CD4-positive, alpha-beta T cell treated with Interleukin-1 beta for 1 hour (primary cell): ENCODE measurements around the gene RAI1.
"Not testable (repeated sequence)": the region's sequence is repeated elsewhere in the genome, so short reads cannot be mapped to it uniquely, and the experiment has no call there.

Source experiments
- DNase-seq, 2 donors: peaks; one replicate each; pipeline ENCODE4 v3.0.0-alpha.2; 2020 to 2022

The RAI1 gene, protein sequence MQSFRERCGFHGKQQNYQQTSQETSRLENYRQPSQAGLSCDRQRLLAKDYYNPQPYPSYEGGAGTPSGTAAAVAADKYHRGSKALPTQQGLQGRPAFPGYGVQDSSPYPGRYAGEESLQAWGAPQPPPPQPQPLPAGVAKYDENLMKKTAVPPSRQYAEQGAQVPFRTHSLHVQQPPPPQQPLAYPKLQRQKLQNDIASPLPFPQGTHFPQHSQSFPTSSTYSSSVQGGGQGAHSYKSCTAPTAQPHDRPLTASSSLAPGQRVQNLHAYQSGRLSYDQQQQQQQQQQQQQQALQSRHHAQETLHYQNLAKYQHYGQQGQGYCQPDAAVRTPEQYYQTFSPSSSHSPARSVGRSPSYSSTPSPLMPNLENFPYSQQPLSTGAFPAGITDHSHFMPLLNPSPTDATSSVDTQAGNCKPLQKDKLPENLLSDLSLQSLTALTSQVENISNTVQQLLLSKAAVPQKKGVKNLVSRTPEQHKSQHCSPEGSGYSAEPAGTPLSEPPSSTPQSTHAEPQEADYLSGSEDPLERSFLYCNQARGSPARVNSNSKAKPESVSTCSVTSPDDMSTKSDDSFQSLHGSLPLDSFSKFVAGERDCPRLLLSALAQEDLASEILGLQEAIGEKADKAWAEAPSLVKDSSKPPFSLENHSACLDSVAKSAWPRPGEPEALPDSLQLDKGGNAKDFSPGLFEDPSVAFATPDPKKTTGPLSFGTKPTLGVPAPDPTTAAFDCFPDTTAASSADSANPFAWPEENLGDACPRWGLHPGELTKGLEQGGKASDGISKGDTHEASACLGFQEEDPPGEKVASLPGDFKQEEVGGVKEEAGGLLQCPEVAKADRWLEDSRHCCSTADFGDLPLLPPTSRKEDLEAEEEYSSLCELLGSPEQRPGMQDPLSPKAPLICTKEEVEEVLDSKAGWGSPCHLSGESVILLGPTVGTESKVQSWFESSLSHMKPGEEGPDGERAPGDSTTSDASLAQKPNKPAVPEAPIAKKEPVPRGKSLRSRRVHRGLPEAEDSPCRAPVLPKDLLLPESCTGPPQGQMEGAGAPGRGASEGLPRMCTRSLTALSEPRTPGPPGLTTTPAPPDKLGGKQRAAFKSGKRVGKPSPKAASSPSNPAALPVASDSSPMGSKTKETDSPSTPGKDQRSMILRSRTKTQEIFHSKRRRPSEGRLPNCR (N-terminal part only)

DNA sequence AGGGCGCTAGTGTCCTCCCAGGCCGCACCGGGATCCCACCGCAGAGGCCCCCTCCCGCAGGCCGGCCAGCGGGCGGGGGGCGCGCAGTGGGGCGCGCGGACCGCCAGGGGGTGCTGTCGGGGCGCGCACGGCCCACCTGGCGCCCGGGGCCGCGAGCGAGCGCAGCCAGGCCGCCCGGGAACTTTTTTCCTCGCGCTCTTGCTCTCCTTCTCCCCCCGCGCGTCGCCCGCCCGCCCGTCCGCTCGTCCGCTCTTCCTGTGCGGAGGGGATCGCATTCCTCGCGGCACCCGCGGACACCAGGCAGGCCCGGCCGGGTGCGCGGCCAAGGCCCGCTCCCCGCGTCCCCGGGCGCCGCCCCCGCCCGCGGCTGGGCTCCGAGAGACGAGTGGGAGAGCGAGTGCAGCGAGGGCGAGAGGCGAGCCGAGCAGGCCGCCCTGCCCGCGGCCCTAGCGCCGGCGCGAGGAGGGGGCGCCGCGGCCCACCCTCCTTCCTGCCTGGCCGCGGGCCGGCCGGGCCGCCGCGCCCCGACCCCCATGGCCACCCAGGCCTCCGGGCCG lies at the start of gene RAI1:
Gene RAI1 (plus strand): TSS at position 272 of the 557 bp plus-strand sequence. CDS start 111,491 bp downstream, outside the sequence.
- DNase-seq = peak; percentile 75 to 76

DNA sequence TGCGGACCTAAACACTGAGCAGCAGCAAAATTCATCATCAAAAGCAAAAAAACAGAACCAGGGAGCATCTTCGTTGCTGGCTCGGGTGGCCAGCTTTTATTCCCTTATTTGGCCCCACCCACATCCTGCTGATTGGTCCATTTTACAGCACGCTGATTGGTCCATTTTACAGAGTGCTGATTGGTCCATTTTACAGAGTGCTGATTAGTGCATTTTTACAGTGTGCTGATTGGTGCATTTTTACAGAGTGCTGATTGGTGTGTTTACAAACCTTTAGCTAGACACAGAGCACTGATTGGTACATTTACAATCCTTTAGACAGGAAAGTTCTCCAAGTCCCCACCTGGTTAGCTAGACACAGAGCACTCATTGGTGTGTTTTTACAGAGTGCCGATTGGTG lies 48.6 kb upstream of the RAI1 start:
- peak in 1 of 2 donors; percentile 16 for DNase-seq

DNA sequence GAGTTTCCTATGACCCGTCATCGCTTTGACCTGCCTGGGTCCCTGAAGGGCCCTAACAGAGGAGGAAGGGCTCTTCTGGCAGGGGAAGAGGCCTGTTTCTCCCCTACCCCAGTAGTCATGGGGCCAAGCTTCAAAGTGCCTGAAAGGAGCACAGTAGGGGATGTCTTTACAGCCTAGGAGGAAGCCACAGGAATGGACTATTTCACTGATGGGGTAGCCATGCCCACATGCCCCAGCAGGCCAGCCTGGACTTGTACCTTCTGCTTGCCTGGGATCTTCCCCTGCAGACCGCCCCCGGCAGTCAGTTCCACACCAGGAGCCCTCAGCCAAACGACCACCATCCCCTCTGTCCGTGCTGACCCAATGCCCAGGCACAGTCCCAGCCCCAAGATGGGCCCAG lies 47.9 kb upstream of the RAI1 start:
- no peak for DNase-seq

DNA sequence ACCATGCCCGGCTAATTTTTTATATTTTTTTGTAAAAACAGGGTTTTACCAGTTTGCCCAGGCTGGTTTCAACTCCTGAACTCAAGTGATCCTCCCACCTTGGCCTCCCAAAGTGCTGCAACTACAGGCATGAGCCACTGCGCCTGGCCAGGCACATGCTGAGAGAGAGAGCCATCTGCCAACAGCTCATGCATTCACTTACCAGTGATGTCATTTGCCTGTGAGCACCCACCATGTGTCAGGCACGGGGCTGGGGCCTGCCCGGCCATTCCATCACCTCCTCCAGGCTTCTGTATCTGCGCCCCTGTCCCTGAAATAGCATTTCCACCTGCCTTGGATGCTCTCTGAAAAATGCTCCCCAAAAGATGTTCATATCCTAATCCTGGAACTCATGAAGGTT lies 46.1 kb upstream of the RAI1 start:
- DNase-seq = no peak

DNA sequence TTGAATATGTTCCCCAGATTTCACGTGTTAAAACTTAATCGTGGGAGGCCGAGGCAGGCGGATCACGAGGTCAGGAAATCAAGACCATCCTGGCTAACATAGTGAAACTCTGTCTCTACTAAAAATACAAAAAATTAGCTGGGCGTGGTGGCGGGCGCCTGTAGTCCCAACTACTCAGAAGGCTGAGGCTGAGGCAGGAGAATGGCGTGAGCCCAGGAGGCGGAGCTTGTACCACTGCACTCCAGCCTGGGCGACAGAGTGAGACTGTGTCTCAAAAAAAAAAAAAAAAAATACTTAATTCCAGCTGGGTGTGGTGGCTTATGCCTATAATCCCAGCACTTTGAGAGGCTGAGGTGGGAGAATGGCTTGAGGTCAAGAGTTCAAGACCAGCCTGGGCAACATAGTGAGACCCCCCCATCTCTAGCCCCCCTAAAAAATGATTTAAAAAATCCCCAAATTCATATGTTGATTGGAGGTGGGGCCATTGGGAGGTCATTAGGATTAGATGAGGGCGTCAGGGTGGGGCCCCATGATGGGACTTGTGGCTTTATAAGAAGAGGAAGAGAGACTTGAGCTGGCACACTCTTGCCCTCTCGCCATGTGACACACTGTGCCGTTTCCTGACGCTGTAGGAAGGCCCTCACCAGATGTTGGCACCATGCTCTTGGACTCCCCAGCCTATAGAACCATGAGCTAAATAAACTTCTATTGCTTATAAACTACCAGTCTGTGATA lies 45.6 kb upstream of the RAI1 start:
- peak in 1 of 2 donors; percentile 24 for DNase-seq

DNA sequence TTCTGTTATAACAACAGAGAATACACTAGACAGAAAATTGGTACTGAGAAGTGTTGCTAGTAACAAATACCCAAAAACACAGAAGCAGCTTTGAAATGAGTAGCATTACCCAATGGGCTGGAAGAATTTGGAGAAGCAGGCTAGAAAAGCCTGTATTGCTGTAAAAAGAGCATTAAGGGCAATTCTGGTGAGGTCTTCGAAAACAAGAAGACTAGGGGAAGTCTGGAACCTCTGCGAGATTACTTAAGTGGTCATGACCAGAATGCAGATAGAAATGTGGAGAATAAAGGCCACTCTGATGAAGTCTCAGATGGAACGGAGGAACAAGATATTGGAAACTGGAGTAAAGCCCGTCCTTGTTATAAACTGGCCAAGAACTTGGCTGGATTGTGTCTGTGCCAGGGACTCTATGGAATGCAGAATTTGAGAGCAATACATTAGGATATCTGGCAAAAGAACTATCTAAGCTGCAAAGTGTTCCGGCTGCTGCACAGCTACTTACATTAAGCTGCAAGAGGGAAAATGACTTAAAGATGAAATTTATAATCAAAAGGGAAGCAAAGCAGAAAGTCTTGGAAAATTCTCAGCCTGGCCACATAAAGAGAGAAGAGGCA lies 44.9 kb upstream of the RAI1 start:
- no peak for DNase-seq

DNA sequence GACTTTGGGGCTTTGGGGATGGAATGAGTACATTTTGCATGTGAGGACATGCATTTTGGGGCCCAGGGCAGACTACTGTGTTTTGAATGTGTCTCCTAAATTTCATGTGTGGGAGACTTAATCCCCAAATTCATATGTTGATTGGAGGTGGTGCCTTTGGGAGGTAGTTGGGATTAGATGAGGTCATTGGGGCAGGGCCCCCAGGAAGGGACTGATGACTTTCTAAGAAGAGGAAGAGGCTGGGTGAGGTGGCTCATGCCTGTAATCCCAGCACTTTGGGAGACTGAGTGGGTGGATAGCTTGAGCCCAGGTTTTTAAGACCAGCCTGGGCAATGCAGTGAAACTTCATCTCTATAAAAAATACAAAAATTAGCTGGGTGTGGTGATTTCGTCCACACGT lies 42.8 kb upstream of the RAI1 start:
- DNase-seq = no peak

DNA sequence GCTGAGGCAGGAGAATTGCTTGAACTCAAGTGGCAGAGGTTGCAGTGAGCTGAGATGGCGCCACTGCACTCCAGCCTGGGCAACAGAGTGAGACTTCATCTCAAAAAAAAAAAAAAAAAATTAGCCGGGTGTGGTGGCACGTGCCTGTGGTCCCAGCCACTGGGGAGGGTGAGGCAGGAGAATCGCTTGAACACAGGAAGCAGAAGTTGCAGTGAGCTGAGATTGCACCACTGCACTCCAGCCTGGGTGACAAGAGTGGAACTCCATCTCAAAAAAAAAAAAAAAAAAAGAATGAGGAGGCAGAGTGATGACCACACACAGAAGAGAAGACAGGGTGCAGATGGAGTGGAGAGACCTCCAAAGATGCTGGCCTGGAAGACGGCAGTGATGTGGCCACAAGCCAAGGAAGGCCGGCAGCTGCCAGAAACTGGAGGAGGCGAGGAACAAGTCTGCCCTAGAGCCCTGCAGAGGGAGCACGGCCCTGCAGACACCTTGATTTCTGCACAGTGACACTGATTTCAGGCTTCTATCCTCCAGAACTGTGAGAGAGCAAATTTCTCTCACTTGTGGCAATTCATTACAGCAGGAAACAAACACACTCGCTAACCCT lies 41.5 kb upstream of the RAI1 start:
- peak in 1 of 2 donors; percentile 67 for DNase-seq

DNA sequence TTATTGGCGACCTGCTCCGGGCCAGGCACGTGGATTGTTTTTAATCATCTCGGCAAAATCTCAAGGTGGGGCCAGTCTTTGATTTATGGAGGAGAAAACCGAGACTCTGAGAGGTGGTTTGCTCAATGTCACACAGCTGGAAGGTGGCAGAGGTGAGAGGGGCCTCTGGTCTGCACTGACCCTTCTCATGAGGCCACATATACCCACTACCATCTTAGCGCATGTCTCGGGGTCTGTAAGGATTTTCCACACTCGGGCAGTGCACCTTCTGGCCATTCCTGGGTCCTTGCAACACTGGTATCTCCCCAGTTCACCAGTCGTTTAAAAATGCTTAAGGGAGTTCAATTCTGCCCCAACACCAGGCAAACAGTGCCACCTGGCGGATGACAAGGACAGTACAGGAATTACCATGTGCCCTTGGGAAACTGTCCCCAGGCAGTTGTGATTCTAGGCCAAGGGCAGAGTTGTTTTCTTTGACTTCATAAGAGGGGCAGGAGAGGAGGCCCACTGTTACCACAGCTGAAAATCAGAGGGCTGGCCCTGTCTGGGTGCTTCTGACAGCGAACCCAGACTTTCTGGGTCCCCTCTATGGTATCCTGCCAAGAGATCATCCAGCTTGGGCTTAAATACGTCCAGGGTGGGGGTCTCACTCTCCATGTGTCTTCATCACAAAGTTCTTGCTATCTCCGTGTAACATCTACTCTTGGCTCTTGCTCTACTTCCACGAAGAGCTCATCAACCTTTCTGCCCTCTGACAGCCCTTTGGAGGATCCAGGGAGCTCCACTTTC lies 39.4 kb upstream of the RAI1 start:
- DNase-seq = peak; percentile 79

DNA sequence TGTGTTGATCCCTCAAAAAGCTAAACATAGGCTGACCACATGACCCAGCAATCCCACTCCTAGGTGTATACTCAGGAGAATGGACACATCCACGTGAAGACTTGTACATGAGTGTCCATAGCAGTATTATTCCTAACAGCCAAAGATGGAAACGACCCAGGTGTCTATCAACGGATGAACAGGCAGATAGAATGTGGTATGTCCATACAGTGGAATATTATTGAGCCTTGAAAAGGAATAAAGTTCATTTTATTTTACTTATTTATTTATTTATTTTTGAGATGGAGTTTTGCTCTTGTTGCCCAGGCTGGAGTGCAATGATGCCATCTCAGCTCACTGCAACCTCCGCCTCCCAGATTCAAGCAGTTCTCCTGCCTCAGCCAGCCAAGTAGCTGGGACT lies 36.1 kb upstream of the RAI1 start:
- DNase-seq = not testable (repeated sequence)

DNA sequence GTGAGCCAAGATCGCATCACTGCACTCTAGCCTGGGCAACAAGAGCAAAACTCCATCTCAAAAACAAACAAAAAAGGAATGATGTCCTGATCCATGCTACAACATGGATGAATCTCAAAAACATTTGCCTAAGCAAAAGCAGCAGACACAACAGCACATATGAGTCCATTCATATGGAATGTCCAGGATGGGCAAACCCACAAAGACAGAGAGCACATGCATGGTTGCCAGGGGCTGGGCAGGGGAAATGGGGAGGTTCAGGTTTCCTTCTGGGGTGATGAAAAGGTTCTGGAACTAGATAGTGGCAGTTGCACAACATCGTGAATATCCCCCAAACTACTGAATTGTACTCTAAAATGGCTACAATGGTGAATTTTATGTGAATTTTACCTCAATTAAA lies 35.3 kb upstream of the RAI1 start:
- no peak for DNase-seq

DNA sequence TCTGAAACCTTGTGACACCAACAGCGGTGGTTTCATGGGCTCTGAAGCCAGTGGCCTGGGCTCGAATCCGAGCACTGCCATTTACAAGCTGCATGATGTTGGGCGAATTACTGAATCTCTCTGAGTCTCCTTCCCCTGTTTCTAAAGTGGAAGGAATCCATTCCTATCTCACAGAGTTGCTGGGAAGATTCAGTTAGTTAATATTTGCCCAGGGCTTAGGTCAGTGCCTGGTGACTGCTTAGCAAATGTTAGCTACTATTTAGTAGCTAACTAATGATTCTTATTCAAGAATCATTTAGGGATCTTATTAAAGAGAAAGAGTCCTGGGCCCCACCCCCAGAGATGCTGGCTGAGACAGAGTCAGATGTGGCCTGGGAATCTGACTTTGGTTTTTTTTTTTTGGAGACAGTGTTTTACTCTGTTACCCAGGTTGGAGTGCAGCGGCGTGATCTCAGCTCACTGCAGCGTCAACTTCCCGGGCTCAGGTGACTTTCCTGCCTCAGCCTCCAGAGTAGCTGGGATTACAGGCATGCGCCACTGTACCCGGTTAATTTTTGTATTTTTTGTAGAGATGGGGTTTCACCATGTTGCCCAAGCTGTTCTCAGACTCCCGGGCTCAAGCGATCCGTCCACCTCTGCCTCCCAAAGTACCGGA lies 33.6 kb upstream of the RAI1 start:
- DNase-seq = no peak

DNA sequence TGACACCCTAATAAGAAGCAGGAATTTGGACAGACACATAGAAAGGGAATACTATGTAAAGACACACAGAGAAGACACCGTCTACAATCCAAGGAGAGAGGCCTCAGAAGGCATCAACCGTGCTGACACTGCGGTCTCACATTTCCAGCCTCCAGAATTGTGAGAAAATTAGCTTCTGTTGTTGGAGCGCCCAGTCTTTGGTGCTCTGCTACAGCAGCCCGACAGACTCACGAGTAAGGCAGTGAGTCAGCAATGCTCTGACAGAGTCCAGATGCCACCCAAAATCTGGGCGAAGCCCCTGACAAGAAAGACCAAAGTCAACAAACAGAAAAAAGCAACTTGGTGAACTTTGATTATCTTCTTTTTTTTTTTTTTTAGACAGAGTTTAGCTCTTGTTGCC lies 32.5 kb upstream of the RAI1 start:
- no peak for DNase-seq

DNA sequence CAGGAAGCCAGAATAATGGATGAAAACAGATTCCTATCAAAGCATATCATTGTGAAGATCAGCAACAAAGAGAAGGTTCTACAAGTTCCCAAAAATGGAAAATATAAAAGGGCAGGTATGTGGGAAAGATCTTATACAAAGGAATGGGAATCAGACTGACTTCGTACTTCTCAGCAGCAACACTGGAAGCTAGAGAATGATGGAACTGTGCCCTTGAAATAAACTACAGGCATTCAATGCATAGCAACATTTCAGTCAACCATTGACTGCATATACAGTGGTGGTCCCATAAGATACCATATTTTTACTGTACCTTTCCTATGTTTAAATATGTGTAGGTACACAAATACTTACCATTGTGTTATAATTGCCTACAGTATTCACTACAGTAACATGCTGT lies 30.3 kb upstream of the RAI1 start:
- no peak for DNase-seq

DNA sequence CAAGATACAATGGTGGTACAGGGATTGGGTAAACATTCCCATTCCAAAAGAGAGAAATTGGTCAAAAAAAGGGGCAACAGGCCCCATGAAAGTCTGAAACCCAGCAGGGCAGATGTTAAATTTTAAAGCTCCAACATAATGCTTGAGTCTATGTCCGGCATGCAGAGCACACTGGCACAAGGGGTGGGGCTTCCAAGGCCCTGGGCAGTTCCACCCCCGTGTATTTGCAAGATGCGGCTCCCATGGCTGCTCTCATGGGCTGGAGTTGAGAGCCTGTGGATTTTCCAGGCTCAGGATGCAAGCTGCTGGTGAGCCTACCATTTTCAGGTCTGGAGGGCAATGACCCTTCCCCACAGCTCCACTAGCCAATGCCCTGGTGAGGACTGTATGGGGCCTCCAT lies 27.9 kb upstream of the RAI1 start:
- DNase-seq = no peak

DNA sequence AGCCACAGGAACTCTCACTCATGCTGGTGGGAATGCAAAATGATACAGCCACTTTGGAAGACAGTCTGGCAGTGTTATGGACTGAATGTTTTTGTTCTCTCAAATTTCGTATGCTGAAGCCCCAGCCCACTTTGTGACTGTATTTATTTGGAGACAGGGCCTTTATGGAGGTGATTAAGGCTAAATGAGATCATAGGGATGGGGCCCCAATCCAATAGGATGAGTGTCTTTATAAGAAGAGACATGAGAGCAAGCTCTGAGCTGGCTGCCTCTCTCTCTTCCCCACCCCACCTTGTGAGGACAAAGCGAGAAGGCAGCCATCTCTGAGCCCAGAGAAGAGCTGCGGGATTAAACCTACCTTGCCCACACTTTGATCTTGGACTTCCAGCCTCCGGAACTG lies 21.9 kb upstream of the RAI1 start:
- no peak for DNase-seq

DNA sequence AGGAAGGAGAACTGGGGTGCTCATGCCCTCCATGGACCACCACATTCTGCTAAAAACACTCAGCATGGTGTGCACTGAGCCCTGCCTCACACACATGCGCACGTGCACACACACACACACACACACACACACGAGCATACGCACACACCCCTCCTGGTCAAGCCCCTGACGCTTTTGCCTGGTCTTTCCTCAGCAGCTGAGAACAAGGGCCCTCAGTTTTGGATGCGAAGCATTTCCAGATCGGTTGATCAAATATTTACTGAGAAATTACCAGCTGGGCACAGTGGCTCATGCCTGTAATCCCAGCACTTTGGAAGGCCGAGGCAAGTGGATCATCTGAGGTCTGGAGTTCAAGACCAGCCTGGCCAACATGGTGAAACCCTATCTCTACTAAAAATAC lies 20.1 kb upstream of the RAI1 start:
- no peak for DNase-seq

DNA sequence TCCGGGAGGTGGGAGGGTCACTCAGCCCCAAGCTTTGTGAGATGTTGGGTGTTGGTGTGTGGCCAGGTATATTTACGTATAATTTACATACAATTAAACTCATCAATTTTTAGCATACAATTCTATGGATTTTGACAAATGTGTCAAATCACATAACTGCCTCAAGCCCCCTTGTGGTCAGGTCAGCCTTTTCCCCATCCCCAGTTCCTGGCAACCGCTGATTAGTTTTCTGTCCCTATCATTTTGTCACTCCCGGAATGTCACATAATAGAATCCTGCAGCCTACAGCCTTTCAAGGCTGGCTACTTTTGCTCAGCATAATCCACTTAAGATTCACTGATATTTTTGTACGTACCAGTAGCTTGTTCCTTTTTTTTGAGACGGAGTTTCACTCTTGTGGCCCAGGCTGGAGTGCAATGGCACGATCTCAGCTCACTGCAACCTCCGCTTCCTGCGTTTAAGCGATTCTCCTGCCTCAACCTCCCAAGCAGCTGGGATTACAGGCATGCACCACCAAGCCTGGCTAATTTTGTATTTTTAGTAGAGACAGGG lies 19.3 kb upstream of the RAI1 start:
- DNase-seq = no peak
